Stimulated activated CD4-positive, alpha-beta T cell treated with anti-CD3 and anti-CD28 coated beads, Interleukin-15, amount 100 ng/mL, for 24 hours (primary cell): ENCODE data around the gene PTH1R.

Experiments
- DNase-seq: peaks from one replicate; pipeline ENCODE4 v3.0.0-alpha.2; 2020

The PTH1R gene

DNA sequence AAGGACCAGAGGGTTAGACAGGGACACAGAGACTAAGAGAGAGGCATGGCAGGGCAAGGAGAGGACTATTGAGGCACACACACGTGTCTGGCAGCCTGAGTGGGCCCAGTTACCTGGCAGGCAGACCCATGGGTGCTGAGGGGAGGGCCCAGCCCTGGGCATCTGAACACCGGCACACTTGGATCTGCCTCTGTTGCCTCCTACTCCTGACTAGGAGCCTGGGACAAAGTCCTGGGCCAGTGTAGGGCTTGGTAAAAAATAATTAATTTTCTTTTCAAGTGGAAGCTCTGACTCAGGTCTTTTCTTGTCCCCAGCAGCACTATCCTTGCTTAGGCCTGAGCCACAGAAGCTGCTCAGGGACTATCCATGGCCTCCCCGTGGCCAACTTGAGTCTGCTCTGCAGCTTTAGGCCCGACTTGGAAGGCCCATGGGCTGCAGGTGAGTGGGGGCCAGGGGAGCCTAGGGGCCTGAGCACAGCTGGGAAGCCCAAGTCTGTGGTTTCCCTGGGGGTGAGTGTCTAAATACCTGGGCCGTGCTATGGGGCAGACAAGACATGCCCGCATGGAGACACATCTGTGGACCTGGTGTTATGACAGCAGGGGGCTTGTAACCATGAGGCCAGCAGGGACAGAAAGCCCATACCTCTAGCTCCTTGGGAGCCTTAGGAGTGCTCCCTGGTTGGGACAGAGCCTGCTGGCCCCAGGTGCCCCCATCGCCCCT lies at the start of gene PTH1R:
Gene PTH1R (plus strand): TSS at position 316 of the 720 bp plus-strand sequence. CDS start 5,839 bp downstream, outside the sequence.
- no peak for DNase-seq

DNA sequence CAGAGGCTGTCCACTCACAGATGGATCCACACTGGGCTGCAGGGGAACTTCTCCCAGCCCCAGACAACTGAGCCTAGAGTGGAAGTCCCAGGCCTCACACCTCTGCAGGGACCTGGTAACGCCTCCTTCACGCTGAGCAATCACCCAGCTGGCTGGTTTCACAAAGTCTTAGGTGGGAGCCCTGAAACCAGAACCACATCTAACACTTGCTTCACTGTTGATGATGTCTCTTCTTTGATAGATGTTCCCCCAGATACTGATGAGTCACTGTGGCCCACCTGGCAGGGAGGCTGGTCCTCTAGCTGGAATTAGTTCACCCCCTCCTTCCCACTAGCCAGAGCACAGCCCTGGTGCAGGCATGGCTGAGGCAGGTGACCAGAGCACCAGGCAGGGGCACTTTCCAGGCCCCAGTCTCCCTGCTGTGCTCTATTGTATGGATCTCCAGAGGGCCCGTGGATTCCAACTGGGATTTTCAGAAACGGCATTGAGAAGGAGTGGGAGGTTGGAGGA lies 47.8 kb upstream of the PTH1R start:
- DNase-seq: peak; percentile 62

DNA sequence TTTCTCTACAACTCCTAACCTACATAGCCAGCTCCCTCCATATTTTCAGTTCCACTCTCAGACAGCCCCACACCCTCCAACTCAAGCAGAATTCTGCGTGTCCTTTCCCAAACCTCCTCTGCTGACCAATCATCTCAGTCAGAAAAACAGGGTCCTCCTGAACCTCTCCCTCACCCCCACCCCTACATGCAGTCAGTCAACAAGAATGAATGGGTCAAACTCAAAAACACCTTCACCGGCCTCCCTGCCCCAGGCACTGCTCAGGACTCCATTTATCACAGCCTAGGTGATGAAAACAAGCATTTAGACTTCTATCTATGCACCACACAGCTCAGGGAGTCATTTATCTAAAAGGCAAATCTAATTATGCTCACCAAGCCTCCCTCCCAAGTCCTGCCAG lies 46.7 kb upstream of the PTH1R start:
- no peak for DNase-seq

DNA sequence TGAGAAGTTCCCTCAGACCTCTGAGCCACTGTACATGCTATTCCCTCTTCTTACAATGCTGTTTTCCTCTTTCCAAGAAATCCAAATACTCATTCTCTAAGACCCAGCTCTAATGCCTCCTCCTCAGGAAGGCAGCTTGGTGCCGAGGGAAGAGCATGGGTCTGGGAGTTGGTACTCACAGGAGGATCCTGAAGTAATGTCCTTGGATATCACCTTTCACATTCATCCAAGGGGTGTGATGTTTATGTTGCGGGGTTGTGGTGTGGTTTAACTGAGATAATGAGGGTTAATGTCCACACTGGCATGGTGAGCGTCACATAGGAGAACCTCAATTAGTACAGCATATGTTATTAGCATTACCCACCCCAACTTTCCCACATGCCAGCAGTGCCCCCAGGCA lies 46.2 kb upstream of the PTH1R start:
- DNase-seq: no peak

DNA sequence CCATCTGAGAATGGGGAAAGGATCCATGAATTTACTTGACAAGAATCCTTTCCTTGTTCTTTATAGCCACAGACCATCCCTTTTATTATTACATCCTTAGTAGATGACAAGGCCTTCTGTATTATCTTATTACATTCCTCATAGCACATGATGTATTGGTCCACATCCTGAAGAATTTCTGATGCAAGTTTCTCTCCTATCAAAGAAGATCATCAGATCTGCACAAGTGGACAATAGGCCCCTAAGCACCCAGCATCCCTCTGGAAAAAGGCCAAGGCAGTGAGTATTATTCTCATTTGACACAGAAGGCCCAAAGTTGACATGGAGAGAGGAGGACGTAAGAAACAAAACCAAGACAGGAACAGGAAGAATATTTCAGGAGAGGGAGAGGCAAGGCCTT lies 45.7 kb upstream of the PTH1R start:
- DNase-seq: no peak

DNA sequence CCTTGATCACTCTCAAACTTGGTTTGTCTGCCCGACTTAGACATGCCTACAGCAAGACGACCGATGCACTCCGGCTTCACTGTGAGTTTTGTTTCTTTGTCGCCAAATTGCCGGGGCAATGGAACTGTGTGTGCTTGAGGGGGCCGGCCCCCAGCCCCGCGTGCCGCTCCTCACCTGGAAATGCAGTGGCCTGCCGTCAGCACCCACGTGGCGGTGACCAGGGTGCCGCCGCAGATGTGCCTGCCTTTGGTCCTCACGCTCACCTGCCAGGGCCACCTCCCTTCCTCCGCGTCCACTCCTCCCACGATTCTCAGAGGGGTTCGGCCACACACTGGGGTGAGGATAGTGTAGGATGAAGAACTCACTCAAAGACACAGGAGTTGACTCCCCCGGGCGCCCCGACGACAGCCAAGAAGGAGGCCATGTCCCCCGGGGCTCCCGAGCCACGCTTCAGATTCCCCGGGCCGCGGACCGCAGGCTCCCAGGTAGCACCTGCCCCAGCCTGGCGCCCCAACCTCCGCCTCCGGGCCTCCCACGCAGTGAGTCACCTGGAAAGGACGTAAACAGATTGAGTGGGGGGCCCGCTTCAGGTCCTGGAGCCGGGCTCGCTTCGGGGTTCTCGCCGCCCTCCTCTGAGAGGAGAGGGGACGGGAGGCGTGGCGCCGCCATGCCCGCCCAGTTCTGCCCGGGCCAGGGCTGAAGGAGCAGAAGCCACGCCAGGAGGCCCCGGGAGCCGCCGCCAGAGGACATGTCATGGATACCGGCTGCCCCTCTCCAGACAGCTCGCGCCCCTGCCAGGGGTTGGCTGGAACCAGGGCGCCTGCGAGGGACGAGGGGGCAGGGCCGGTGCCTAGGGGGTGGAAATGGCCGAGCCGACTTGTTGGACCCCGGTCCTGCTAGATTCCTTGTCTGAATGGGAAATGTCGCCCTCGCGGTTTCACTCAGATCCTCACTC lies 43.9 kb upstream of the PTH1R start:
- no peak for DNase-seq

DNA sequence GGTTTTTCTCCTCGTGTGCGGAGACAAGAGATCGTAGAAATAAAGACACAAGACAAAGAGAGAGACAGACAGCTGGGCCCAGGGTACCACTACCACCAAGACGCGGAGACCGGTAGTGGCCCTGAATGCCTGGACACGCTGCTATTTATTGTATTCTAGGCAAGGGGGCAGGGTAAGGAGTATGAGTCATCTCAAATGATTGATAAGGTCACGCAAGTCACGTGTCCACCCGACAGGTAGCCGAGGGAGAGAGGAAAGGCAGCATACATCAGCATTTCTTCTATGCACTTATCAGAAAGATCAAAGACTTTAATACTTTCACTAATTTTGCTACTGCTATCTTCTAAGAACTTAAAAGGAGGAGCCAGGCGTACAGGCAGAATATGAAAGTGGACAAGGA lies 42.5 kb upstream of the PTH1R start:
- no peak for DNase-seq

DNA sequence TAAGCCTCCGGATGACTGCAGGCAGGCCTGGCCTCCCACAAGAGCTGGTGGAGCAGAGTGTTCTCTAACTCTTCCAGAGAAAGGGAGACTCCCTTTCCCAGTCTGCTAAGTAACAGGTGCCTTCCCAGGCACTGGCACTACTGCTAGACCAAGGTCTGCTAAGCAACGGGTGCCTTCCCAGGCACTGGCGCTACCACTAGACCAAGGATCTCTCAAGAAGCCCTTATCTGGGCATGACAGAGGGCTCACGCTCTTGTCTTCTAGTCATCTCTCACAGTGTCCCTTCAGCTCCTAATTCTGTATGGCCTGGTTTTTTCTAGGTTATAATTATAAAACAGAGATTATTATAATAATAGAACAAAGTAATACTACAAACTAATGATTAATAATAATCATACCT lies 42.0 kb upstream of the PTH1R start:
- DNase-seq: no peak

DNA sequence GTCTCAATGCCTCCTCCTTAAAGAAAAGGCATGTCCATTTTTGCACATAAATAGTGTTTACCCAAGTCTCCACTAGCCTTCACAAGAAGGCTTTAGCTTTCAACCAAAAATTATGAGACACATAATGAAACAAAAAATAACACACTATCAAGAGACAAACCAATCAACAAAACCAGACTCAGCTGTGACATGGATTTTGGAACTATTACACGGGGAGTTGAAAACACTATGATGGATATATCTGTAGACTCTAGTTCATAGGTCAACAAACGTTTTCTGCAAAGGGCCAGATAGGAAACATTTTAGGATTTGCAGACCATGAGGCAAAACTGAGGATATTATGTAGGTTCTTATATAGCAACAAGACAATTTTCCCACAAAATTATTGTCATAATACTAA lies 39.2 kb upstream of the PTH1R start:
- no peak for DNase-seq

DNA sequence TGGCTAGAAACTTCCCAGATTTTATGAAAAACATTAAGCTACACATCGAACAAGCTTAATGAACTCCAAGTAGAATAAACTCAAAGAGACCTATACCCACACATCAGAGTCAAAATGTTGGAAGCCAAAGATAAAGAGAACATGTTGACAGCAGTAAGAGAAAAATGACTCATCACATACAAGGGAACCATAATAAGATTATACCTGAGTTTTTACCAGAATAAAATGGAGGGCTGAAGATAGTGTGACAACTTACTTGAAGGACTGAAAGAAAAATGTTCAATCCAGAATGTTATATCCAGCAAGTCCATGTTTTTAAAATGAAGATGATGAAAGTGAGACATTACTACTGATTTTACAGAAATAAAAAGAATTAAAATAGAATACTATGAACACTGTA lies 37.0 kb upstream of the PTH1R start:
- no peak for DNase-seq

DNA sequence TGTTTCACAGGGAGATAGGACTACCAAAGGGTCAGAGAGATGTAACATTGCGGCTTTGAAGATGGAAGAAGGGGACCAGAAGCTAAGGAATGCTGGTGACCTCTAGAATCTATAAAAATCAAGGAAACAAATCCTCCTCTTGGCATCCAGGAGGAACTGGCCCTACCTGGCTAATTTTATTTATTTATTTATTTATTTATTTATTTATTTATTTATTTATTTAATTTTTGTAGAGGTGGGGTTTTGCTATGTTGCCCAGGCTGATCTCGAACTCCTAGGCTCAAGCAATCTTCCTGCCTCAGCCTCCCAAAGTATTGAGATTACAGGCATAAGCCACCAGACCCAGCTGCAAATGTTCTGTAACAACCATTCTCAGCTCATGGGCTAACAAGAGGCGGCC lies 34.0 kb upstream of the PTH1R start:
- no peak for DNase-seq

DNA sequence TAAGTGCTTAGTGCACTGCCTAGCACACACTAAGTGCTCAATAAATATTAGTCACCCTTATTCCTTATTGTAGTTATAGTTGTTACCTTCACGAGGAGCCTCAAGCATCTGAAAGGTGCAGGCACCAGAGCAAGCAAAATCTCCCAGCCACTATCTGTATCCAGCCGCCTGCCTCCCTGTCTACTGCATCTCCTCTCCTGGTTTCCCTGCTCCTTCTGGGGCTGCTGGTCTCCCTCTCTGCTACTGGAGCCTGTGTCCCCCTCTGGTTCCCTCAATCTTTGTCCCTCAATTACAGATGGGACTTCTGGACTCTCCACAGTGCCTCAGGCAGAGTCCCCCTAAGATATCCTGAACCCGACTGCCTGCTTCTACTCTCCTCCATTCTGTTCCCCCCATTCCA lies 33.1 kb upstream of the PTH1R start:
- DNase-seq: no peak

DNA sequence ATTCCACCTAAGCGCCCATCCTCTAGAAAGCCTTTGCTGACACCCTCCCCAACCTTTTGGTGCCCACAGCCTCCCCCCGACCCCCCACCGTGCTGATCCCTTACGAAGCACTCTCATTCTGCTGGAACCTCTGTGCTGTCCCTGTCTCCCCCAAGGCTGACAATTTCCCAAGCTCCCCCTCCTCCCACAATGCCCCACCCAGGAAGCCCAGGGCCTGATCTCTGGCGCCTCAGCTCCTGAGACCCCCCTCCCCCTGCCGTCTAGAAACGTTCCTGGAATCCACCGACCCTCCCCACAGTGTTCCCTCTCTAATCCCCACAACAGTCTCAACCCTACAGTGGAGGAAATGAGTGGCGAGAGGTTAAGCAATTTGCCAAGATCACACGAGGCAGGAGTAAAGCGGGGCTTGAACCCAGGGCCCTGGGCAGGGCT lies 32.6 kb upstream of the PTH1R start:
- DNase-seq: no peak

DNA sequence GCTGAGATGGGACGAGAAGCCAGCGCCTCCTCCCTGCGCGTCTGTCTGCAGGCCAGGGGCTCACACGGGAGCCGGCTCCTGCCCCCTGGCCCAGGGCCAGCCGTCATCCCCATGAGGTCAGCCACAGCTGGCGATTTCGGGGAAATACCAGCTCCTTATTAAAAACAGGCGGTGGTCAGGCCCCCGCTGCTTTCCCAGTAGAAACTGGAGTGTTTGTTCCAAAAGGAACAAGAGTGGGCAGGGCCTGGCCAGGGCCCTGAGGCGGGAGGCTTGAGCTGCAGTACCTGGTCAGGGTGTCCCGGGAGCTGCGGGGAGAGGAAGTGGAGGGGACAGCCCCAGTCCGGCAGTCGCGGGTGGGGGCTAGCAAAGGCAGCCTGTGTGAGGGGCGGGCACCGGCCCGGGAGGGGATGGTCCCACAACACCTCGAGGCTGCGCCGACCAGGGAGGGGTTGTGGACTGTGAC lies 32.1 kb upstream of the PTH1R start:
- no peak for DNase-seq

DNA sequence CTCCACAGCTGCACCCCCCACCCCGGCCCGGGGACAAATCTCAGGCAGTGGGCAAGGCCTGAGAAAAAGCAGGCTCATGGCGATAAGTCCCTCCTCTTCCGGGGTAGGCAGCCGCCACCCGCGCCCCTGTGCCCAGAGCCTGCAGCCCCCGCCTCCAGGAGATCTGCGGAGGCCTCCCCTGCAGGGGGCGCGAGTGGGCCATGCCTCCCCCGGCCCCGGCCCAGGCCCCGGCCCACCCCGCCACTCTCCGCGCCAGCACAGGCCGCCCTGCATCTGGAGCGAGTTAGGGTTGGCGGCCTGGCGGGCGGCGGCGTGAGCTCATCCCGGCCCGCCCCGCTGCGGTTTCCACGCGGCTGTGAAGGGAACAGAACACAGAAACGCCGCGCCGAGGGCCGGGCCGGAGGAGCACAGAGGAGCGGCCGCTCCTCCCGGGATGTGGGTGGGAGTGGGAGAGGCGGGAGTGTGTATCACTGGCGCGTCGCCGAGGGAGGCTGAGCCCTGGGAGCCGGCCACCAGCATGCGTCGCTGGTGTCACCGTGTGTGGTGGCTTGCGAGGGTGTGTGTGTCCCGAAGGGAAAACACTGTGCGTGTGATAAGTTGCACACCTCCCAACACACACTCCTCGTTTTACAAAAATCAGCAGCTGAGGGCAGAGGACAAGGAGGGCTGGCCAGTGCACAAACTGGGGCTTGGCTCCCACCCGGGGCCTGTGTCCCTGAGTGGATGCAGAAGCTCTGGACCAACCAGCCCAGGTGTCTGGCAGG lies 31.5 kb upstream of the PTH1R start:
- DNase-seq: peak; percentile 82

DNA sequence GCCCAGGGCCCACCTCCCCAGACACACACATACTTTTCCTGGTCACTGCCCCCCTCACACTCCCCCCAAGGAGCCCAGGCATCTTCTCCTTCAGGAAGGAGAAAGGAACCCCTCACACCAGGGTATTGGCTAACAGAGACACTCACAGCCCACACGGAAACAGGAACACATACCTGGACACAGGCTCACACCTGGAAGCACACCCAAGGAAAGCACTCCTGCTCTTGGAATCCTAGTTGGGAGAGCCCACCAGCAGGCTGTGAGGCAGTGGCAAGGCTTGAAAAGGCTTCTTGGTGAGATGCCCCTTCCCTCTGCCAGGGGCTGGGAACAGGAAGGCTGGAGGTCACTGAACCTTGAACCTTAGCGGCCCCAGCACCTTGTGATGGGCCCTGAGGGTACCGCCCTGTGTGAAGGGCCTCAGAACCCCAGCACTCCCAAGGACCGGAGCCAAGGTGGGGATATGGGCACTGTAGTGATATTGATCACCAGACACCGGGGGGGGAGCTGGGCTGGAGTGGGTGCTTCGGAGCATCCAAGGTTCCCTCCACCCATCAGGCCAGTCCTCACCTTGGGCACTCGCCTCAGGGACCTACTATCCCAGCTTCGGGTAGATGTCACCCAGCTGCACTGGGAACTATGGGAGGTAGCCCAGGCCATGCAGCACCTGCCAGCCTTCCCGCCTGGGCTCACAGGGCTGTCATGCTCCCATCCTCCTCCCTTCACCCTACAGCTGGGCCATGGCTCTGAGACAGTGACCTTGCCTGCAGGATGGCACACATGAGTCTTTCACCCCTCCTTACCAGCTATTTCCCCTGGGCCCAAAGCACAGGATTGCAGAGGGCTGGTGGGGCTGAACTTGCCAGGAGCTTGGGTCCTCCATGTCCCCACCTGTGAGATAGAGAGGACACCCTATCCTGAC lies 30.6 kb upstream of the PTH1R start:
- no peak for DNase-seq

DNA sequence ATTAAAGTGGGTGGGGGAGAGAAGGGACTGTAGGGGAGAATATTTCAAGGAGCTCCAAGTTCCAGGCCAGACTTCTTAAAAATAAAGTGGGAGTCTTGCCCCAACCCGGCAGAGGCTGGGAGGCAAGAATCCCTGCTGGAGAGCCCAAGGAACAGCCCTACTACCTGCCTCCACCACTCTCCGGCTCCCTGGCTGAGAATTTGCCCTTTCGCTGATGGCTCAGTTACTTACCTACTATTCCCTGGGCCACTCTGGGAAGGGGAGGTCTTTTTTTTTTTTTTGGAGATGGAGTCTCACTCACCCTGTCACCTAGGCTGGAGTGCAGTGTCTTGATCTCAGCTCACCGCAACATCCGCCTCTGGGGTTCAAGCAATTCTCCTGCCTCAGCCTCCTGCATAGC lies 29.8 kb upstream of the PTH1R start:
- no peak for DNase-seq

DNA sequence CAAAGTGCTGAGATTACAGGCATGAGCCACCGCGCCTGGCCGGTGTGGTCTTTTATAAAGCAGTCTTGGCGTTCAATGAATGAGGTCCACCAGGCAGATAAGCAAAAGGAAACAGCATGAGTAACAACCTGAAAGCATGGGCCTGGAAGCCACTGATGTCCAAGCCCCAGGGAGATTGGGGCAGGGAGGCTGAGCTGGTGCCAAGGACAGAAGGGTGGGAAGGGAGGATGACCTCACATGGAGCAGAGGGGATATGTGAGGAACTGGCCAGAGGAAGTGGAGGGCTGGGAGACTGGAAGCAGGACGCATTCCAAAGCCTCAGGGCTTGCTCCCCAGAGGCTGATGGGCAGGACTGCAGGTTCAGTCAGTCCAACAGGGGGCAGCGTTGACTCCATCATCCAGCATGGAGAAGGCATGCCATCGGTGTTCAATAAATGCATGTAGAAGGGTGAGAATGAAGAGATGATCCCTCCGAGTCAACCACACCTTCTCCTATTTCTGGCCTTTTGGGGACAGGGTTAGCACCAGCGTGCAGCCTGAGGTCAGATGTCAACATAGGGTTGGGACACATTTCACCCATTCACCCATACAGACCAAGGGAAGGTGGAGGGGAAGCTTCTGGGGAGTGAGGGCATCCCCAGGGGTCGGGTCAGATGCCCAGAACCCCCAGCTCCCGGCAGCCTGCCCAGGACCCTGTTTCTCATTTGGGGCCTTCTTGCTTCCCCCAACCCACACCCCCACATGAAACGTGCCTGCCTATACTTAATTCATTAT lies 29.1 kb upstream of the PTH1R start:
- DNase-seq: peak; percentile 68

DNA sequence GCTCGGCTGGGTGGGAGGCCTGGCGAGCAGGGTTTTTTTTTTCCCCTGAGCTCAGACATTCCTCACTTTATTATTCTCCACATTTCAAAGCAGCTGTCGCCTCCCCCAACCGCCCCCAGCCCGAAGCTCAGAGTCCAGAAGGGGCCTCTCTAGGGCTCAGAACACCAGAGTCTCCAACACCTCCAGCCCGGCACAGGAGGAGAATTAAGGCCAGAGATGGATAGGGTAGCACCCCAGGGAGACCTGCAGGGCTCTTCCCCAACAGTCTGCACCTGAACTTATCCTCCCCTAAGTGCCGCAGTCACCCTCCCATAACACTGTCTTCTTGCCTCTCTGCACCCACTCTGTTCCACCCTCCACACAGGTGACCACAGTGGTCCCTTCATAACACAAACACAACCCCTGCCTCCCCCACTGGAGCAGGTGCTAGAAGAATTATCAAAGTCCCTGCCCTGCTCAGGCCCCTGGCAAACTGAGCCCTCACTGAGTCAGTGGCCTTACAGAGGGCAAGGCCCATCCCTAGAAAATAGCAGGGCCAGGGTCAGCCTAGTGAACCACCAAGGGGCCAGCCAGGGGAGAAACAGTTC lies 28.4 kb upstream of the PTH1R start:
- no peak for DNase-seq

DNA sequence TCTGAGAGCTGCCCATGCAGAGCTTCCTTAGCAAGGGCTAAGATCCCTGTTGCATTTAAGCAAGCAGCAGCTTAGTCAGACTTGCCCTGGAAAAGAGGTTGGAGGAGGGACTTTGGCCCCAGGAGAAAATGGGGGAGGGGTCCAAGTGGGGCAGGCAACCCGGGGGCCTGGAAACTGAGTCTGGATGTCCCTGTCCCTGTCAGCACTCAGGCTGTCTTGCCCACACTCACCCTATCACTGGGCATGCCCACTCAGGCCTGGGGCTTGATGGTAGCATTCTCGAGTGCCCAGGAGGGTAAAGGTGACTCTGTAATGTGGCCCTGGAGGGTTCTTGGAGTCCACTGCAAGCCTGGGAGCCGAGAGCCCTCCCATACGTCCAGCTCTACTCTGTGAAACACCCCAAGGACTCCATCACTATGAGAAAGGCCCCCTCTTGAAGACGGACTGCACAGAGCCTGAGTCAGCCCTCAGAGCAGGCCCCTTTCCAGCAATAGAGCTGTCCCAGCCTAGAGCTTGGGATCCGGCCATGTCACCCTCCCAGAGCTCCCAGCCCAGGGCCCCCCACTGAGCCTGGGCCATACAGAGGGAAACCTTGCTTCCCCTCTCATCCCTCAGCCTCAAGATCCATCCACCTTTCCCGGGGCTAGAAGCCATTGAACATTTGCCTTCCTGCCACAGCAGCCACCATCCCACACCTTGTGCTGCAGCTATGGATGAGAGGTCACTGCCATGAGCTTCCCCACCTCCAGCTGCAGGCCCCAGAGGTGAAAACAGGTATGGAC lies 27.6 kb upstream of the PTH1R start:
- no peak for DNase-seq
